GM21717 (cell line): ENCODE data around the gene CD22.
"Not testable (repeated sequence)": the region's sequence is repeated elsewhere in the genome, so short reads cannot be mapped to it uniquely, and the experiment has no call there.

Source experiments
- ATAC-seq: cut with Tn5 transposase; IDR thresholded peaks from one replicate; pipeline ENCODE4 v1.9.1; 2021; ENCODE audit warnings: mild to moderate bottlenecking, moderate library complexity; ENCODE audit not compliant: unreplicated experiment

CD22 gene

DNA sequence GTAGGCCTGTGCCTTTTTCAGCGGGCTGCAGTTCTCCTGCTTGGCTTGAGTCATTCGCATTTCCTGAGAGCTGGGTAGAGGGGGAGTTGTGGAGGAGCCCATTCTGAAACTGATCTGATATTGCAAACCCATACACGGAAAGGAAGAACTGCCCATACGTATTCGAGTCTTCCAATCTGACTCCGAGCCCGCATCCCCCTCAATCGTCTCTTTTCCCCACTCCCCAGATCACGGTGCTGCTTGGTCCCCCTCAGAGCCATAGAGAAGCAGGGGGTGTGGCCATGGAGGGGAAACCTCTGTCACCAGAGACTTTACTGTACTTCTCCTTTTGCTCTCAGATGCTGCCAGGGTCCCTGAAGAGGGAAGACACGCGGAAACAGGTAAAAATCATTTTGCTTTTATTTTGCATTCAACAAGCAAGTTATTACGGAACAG, at the start of gene CD22:
Gene CD22 (plus strand): TSS at position 337 of the 435 bp plus-strand sequence. CDS start 2,854 bp downstream, outside the sequence.
- ATAC-seq = no peak

DNA sequence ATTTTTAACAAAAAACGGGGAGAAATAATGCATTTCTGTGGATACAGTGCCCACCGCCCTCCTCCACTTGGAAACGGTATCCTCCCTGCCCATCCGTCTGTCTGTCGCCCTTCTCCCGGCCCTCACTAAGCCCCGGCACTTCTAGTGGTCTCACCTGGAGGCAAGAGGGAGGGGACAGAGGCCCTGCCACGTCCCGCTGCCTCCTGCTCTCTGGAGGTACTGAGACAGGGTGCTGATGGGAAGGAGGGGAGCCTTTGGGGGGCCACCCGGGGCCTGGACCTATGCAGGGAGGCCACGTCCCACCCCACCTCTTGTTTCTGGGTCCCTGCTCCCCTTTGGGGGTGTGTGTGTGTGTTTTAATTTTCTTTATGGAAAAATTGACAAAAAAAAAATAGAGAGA, 49.6 kb upstream of the CD22 start:
- no peak for ATAC-seq

DNA sequence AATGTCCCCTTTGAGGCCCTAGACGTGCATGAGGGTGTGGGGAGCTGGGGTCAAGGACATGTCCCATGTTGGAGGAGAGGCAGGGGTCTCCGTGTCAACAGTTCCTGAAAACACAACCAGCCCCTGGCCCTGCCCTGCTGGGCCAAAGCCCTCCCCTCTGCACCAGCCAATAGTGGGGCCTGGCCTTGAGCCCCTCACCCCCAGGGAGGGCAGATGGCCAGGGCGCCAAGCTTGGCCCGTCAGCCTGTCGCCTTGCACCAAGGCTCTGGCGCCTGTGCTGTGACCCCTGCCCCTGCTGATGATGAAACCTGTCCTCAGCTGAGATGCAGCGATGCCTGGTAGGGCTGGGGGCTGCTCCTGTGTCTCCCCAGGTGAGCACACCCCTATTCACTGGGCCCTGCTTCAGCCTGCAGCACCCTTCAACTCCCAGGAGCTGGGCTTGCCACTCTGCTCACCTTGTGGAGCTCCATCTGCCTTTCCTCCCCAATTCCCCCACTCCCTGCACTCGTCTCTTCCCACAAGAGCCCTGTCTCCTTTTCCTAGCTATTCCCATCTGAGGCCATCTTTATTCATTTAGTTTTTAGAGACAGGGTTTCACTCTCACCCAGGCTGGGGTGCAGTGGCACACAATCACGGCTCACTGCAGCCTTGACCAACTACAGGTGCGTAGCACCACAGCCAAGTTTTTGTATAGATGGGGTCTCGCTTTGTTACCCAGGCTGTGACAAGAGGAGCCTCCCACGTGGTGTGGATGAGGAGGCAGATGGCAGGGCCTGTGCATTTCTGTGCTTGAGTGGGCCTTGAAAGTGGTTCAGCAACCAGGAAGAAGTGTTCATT, 48.8 kb upstream of the CD22 start:
- ATAC-seq = no peak

DNA sequence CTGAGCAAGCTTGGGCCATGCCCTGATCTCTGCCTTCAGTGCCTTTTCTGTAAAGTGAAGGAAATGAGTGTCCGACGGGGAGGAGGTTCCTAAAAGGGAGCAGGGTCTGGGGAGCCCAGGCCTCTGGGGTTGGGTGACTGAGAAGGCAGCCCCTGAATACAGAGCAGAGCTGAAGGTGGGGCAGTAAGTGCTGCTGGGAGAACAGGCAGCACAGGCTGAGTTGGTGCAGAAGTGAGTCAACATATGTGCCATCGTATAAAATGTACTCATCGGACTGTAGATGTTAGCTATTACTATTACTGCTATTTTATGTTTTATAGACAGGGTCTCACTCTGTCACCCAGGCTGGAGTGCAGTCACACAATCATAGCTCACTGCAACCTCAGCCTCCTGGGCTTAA, 47.7 kb upstream of the CD22 start:
- ATAC-seq = no peak

DNA sequence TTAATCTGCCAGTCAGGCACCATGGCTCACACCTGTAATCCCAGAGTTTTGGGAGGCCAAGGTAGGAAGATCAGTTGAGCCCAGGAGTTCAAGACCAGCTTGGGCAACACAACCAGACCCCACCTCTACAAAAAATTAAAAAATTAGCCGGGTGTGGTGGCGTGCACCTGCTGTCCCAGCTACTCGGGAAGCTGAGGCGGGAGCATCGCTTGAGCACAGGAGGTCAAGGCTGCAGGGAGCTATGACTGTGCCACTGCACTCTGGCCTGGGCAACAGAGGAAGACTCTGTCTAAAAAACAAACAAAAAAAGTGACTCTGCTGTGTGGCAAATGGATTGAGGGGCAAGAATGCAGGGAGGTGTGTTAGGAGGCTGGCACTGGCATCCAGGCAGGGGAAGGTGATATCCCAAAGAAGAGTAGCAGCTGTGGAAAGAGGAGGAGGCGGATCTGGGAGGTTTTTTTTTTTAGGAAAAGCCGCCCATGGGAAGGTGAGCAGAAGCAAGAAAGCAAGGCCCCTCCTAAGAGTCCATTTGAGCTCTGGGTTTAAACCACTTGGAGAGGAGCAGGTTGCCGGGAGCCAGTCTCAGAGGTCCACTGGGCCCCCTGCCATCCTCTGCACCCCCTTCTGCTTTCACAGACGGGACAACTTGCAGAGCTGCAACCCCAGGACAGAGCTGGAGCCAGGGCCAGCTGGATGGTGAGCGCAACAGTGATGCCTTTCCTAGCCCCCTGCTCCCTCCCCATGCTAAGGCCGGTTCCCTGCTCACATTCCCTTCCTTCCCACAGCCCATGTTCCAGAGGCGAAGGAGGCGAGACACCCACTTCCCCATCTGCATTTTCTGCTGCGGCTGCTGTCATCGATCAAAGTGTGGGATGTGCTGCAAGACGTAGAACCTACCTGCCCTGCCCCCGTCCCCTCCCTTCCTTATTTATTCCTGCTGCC, 44.6 kb upstream of the CD22 start:
- ATAC-seq = no peak

DNA sequence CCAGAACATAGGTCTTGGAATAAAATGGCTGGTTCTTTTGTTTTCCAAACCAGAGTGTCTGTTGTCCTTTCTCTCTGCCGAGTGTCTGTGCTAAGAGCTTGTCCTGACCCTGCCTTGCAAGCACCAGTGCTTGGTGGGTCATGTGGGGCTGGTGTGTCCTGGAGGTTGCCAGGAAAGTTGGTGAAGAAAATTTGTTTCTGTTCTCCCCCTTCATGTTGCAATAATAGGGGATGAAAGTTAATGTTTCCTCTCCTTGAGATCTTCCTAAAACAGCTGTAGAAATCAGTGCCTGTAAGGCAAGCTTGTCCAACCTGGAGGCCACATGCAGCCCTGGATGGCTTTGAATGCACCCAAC, 43.9 kb upstream of the CD22 start:
- ATAC-seq = no peak

DNA sequence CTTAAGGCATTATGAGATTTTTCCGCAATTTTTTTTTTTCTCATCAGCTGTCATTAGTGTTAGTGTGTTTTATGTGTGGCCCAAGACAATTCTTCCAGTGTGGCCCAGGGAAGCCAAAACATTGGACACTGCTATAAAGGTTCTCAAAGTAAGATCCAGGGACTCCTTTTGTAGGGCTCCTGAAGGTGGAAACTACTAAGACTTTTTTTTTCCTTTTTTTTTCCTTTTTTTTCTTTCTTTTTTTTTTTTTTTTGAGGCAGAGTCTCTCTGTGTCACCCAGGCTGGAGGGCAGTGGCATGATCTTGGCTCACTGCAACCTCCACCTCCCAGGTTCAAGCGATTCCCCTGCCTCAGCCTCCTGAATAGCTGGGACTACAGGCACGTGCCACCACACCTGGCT, 43.5 kb upstream of the CD22 start:
- not testable (repeated sequence) for ATAC-seq

DNA sequence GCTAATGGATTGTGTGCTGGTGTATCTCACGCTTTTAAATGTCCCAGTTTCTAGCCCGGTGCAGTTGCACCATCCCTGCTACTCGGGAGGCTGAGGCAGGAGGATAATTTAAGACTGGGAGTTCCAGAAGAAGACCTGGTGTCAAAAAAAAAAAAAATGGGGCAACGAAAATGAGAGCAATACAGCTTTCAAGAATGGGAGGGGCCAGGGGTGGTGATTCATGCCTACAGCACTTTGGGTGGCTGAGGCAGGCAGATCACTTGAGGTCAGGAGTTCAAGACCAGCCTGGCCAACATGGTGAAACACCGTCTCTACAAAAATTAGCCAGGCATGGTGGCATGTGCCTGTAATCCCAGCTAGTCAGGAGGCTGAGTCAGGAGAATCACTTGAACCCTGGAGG, 42.9 kb upstream of the CD22 start:
- not testable (repeated sequence) for ATAC-seq

DNA sequence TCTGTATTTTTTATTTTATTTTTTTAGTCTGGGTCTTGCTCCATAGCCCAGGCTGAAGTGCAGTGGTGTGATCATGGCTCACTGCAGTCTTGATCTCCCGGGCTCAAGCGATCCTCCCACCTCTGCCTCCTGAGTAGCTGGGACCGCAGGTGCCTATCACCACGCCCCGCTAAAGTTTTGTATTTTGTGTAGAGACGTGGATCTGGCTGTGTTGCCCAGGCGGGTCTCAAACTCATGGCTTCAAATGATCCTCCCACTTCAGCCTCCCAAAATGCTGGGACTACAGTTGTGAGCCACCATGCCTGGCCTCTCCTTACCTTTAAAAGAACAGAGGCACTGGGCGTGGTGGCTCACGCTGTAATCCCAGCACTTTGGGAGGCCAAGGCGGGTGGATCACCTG, 41.3 kb upstream of the CD22 start:
- no peak for ATAC-seq

DNA sequence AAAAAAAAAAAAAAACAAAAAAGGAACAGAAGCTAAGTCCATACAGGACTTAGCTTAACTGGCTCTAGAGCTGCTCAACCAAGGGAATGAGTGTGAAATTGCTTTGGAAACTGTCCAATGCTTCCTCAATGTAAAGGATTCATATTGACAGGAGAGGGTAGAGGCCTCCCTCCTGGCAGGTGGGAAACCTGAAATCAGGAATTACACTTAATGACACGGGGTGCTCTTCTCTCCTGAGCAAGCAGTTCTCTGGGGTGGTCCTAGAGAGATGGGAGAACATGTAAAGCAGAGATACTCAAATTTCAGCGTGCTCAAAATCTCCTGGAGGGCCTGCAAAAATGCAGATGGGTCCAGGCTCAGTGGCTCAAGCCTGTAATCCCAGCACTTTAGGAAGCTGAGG, 40.7 kb upstream of the CD22 start:
- no peak for ATAC-seq

DNA sequence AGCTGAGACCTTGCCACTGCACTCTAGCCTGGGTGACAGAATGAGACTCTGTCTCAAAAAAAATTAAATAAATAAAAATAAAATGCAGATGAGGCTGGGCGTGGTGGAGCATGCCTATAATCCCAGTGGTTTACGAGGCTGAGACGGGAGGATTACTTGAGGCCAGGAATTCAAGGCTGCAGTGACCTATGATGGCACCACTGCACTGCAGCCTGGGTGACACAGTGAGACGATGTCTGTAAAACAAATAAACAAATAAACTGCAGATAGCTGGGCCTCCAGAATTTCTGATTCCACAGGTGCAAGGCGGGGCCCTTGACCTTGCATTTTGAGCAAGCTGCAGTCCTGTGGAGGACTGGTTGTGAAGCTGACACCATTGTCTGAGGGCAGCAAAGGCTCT, 40.1 kb upstream of the CD22 start:
- ATAC-seq = no peak

DNA sequence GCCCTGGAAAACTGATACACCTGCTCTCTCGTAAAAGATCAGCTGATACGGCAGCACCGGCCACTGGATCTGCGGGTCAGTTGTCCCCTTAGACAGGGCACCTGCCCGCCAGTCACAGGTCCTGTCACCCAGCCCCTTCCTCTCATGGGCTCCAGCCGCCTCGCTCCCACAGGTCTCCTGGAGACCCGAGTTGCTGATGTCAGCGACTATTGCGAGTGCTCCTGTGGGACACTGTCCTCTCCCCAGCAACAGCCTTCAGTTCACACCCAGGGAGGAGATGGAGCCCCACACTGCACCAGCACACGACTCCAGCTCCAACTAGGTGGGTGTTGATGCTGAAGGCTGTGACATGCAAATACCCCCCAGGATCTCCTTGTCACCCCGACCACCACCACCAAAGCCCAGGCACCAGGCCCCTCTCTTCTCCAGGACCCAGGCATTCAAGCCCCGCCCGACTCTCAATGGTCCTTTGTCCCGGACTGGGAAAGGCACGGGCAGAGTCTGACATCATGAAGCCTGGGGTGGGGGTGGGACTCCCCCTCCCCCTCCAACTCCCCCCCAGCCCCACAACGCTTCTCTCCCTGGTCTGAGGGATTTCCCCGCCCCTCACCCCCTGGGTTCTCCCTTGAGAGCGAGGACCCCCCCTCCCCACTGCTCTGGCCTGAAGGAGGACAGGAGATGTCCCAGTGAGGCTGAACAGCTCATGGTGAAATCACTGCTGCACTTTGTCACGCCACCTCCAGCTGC, 38.4 kb upstream of the CD22 start:
- ATAC-seq = no peak

DNA sequence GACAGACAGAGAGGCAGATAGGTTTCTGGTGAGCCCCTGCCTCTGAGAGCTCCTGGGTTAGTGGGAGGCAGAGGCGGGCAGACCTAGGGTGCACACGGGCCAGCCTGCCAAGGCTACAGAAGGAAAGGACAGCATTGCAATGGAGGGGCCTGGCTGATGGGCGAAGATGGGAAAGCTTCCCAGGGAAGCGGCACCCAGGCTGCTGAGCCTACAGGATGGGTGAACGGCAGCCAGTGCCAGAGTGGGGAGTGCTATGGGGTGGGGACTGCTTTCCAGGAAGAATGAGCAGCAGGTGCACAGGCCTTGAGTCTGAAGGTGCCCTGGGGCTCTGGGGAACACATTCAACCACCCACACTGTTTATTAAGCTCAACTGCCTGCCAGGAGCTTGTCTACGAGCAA, 37.7 kb upstream of the CD22 start:
- no peak for ATAC-seq

DNA sequence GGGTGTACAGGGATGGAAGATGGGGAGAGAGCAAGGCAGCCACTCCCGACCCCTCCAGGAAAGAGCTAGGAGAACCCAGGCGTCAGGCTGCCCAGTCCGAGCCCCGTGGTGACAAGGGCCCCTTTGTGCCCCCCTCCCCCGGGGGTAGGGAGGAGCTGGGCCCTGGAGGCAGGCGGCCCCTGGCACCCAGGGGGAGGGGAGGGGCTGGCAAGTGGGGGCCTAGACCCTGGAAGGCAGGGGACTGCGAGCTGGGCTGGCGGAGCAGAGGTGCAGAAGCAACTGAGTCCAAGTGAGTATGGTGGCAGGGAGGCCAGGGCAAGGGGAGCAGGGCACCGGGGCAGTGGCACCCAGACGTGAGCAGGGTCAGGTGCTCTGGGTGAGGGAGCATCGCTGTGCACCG, 37.1 kb upstream of the CD22 start, which contains the start of gene MAG:
Gene MAG (plus strand): TSS at position 246 of the 400 bp plus-strand sequence. CDS start 3,248 bp downstream, outside the sequence.
- no peak for ATAC-seq

DNA sequence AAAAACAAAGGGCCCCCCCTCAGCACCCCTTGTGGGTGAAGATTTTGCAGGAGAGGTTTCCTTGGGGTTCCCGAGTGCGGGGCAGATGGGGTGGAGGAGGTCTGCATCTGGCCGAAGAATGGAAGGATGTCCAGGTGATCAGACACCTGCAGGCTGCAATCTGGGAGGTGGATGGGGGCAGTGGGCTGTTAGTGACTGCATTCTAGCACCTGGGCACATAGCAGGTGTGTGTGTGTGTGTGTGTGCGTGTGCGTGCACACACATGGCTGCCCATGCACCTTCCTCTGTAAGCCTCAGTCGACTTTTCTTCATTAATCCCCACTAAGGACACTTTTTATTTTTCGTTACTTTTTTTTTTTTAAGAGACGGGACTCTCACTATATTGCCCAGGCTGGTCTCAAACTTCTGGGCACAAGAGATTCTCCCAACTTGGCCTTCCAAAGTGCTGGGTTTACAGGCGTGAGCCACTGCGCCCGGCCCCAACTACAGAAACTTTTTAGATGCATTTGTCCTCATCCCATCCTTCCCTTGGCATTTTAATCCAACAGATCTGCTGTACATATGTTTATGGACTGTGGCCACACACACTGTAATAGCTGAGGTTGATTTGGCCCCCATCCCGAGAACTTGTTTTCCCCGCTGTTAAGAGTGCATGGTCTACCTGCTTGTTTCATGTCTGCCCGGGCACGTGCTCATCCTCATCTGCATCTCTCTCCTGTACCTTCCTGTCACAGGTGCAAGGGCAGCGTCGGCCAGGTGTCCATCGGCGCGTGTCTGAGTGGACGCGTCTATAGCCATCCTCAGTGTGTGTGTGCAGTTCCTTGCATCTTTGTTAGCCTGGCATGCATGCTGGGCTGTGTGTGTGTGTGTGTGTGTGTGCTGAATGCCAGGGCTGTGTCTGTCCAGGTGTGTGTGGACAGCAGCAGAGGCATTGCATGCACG, 36.3 kb upstream of the CD22 start:
- ATAC-seq = no peak

DNA sequence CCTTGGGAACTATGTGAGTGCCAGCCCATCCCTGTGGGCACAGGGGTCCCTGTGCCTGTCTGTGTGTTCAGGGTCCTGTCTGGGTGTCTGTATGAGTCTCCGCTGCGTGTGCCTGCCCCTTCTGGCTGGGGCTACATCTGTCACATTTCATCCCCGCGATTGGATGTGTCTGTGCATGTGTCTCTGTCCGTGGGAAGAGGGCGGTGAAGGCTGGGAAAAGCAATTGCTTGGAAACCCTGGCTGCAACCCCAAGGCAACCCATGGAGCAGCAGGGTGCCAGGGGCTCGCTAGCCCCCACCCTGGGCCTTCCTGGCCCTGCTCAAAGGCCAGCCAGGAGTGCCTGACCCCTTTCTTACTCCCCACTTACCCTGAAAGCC, 35.6 kb upstream of the CD22 start:
- ATAC-seq = no peak

DNA sequence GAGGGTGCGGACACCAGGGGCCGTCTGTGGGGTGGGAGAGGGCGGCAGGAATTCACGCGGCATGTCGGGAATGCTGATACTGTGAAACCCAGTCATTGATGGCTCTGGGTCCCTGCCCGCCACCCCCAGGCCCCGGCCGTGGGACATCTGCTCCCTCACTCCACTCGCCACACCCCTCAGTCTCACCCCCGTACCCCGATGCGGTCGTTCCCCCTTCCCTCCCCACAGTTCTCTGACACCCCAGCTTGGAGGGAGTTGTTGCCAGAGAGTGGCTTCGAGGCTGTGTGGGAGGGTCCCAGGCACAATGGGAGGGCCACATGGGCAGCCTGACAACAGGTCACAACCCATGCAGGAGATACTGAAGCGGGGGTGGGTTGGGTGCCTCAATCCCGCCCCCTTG, 35.2 kb upstream of the CD22 start:
- no peak for ATAC-seq

DNA sequence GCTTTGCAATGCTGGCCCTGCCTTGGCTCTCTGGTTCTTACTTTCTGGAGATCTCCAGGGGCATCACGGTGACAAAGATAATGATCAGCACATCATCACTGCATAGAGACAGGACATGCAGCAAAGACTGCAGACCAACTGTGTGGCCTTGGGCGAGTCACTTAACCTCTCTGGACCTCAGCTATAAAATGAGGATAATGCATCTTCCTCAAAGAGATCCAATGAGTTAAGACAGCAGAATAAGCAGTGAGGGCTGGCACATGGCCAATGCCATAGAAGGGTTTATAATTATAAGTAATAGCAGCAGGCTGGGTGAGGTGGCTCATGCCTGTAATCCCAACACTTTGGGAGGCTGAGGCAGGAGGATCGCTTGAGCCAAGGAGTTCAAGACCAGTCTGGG, 34.7 kb upstream of the CD22 start:
- ATAC-seq = no peak

DNA sequence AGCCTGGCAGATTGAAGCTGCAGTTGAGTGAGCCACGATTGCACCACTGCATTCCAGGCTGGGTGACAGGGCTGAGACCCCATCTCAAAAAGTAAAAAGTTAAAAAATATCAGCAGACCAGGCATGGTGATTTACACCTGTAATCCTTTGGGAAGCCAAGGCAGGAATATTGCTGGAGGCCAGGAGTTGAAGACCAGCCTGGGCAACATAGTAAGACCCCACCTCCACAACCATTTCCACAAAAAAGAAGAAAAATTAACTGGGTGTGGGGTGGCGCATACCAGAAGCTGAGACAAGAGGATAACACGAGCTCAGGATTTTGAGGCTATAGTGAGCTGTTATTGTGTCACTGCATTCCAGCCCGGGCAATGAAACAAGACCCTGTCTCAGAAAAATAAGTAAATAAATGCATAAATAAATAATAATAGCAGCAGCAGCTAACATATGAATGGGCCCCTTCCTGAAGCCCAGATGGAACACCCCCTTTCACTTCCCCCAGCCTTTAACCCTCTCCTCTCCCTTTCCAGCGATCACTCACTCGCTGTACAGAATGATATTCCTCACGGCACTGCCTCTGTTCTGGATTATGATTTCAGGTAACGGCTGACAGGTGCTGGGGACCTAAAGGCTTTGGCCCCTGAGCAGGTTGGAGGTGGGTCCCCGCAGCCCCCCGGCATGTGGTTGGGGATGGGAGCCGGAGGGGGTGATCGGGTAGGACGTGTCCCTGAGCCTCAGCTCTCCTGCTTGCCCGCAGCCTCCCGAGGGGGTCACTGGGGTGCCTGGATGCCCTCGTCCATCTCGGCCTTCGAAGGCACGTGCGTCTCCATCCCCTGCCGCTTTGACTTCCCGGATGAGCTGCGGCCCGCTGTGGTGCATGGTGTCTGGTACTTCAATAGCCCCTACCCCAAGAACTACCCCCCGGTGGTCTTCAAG, 33.9 kb upstream of the CD22 start:
- ATAC-seq = no peak
